Neural cell (in vitro differentiated cells): ENCODE data around the gene PCBD1. TPM values are rescaled to one million over a fixed set of nuclear protein-coding genes. Genes with fewer than 3 reads are reported as not detected.
"Not testable (repeated sequence)": the region's sequence is repeated elsewhere in the genome, so short reads cannot be mapped to it uniquely, and the experiment has no call there.

Experiments used
- H2AFZ ChIP-seq: fragments of 200-600, 300-800 bp; sonication (generic), shearing (Covaris generic); 2 replicates; pipeline ENCODE4 v1.6.0; 2014; ENCODE audit warnings: low read depth, mild to moderate bottlenecking, antibody characterized with exemption, low read length, moderate library complexity
- H3F3A ChIP-seq: fragments of 200-600 bp; shearing (Covaris generic); 2 replicates; pipeline ENCODE4 v1.6.1; 2016; ENCODE audit warnings: mild to moderate bottlenecking, moderate library complexity, mixed read lengths, antibody characterized with exemption, low read length; ENCODE audit not compliant: insufficient read depth, poor library complexity, severe bottlenecking
- H3K27ac ChIP-seq: fragments of 200-600, 300-800 bp; sonication (generic), shearing (Covaris generic); 2 replicates; pipeline ENCODE4 v1.5.1; 2014; ENCODE audit warnings: mild to moderate bottlenecking, low read length, moderate library complexity
- H3K27me3 ChIP-seq: fragments of 300-800, 200-600 bp; sonication (generic), shearing (Covaris generic); 2 replicates; pipeline ENCODE4 v1.6.0; 2014; ENCODE audit warnings: mild to moderate bottlenecking, low read depth, low read length, moderate library complexity; ENCODE audit not compliant: insufficient read depth
- H3K36me3 ChIP-seq: fragments of 300-800, 200-600 bp; sonication (generic), shearing (Covaris generic); 2 replicates; pipeline ENCODE4 v1.5.1; 2014; ENCODE audit warnings: mild to moderate bottlenecking, antibody characterized with exemption, low read length, moderate library complexity; ENCODE audit not compliant: insufficient read depth
- H3K4me2 ChIP-seq: fragments of 300-800, 200-600 bp; sonication (generic), shearing (Covaris generic); 2 replicates; pipeline ENCODE4 v1.6.0; 2014; ENCODE audit warnings: mild to moderate bottlenecking, low read length
- H3K4me3 ChIP-seq: fragments of 300-800, 200-600 bp; sonication (generic), shearing (Covaris generic); 2 replicates; pipeline ENCODE4 v1.5.1; 2014; ENCODE audit warnings: mild to moderate bottlenecking, low read length, moderate library complexity
- H3K79me2 ChIP-seq: fragments of 200-600 bp; shearing (Covaris generic); replicated peaks from 2 replicates; pipeline ENCODE4 v1.6.0; 2014; ENCODE audit warnings: mild to moderate bottlenecking, low read length, moderate library complexity; ENCODE audit not compliant: insufficient read depth
- H3K9ac ChIP-seq: fragments of 300-800, 200-600 bp; sonication (generic), shearing (Covaris generic); 2 replicates; pipeline ENCODE4 v1.6.1; 2016; ENCODE audit warnings: mild to moderate bottlenecking, low read length, mixed read lengths
- H3K9me2 ChIP-seq: fragments of 200-600 bp; shearing (Covaris generic); 2 replicates; pipeline ENCODE4 v1.6.1; 2016; ENCODE audit warnings: mild to moderate bottlenecking, low read length, mixed read lengths; ENCODE audit not compliant: insufficient read depth
- H3K9me3 ChIP-seq: fragments of 200-600, 300-800 bp; sonication (generic), shearing (Covaris generic); 2 replicates; pipeline ENCODE4 v1.6.1; 2016; ENCODE audit warnings: mild to moderate bottlenecking, mixed run types, low read length, moderate library complexity, mixed read lengths
- H4K20me1 ChIP-seq: fragments of 200-600 bp; shearing (Covaris generic); 2 replicates; pipeline ENCODE4 v1.6.1; 2016; ENCODE audit warnings: mild to moderate bottlenecking, mixed run types; ENCODE audit not compliant: insufficient read depth
- CTCF ChIP-seq: fragments of 450-650 bp; IDR thresholded peaks from 2 replicates; pipeline ENCODE4 v1.5.1; 2014; ENCODE audit warnings: antibody characterized with exemption, mild to moderate bottlenecking, moderate library complexity; ENCODE audit not compliant: poor library complexity, severe bottlenecking
- EP300 ChIP-seq: fragments of 450-650 bp; conservative IDR thresholded peaks from 2 replicates; pipeline ENCODE4 v1.6.1; 2014; ENCODE audit warnings: antibody characterized with exemption, mild to moderate bottlenecking, moderate library complexity; ENCODE audit not compliant: poor library complexity, severe bottlenecking
- RAD21 ChIP-seq: fragments of 450-650 bp; conservative IDR thresholded peaks from 2 replicates; pipeline ENCODE4 v1.6.1; 2014; ENCODE audit warnings: antibody characterized with exemption, mild to moderate bottlenecking, moderate library complexity
- REST ChIP-seq: IDR thresholded peaks from 2 replicates; pipeline ENCODE4 v1.6.1; 2012; ENCODE audit warnings: borderline replicate concordance
- polyA plus RNA-seq: library from polyadenylated mRNA; depleted of rRNA; stranded (reverse); fragments of >200 nt; gene quantifications from 2 replicates; pipeline ENCODE4 v1.2.3, GENCODE V29; 2014

The PCBD1 gene
- polyA plus RNA-seq, 1 donor from 2014 or later, result 15.8 TPM

- Histone ChIP-seq H3K9ac (no peak overlapping the region), H3K27ac (no peak overlapping the region), H2AFZ (no peak overlapping the region), H3K4me3 (no peak overlapping the region), H3K79me2 (no peaks in the 10 kb centered on the region), H3K9me3 (no peaks in the 10 kb centered on the region), H3F3A (no peaks in the 10 kb centered on the region), H3K36me3 (no peaks in the 10 kb centered on the region), H3K9me2 (no peaks in the 10 kb centered on the region), H3K27me3 (no peaks in the 10 kb centered on the region), H4K20me1 (no peaks in the 10 kb centered on the region), H3K4me2 (no peak overlapping the region)
- TF ChIP-seq EP300 (no peak), REST (no peak), CTCF (no peak)
These were observed 32.9 kb upstream of the PCBD1 start for GRCh38 chr10:70921285-70921684.

GRCh38 chr10:70920519-70920918, 32.2 kb upstream of the PCBD1 start:
- Histone ChIP-seq H3K79me2 (no peaks in the 10 kb centered on the region), H3K27me3 (no peaks in the 10 kb centered on the region), H3K36me3 (no peaks in the 10 kb centered on the region), H3K4me3 (no peak overlapping the region), H3K4me2 (no peak overlapping the region), H3K9me3 (no peaks in the 10 kb centered on the region), H3K27ac (no peak overlapping the region), H3K9me2 (no peaks in the 10 kb centered on the region), H4K20me1 (no peaks in the 10 kb centered on the region), H3F3A (no peaks in the 10 kb centered on the region), H2AFZ (no peak overlapping the region), H3K9ac (no peak overlapping the region)
- TF ChIP-seq RAD21, result no peak
- no peak for TF ChIP-seq EP300

GRCh38 chr10:70919906-70920305, 31.5 kb upstream of the PCBD1 start:
- H3K79me2 ChIP-seq, H3K4me2 ChIP-seq, H3K27ac ChIP-seq, H3K36me3 ChIP-seq, H3F3A ChIP-seq, H2AFZ ChIP-seq, H3K9me2 ChIP-seq, H3K9me3 ChIP-seq, H3K27me3 ChIP-seq, H3K9ac ChIP-seq, H4K20me1 ChIP-seq, H3K4me3 ChIP-seq: not testable (repeated sequence)
